H9 (cell line): ENCODE measurements around the gene KIAA2012. TPM values are rescaled to one million over a fixed set of nuclear protein-coding genes. Genes with fewer than 3 reads are reported as not detected.

ENCODE experiments used
- DNase-seq: peaks from one replicate; pipeline ENCODE4 v3.0.0-alpha.2; 2017
- H2AFZ ChIP-seq: one replicate; pipeline ENCODE4 v1.6.1; 2013; ENCODE audit warnings: mild to moderate bottlenecking, low read length, control low read depth, moderate library complexity
- H2AK5ac ChIP-seq: 2 replicates; pipeline ENCODE4 v1.6.1; 2013; ENCODE audit warnings: low read length, control low read depth, mixed read lengths; ENCODE audit not compliant: insufficient read length
- H2BK120ac ChIP-seq: one replicate; pipeline ENCODE4 v1.6.1; 2013; ENCODE audit warnings: low read depth, mild to moderate bottlenecking, low read length, control low read depth, inconsistent platforms; ENCODE audit not compliant: poor library complexity, severe bottlenecking
- H2BK12ac ChIP-seq: 2 replicates; pipeline ENCODE4 v1.6.1; 2013; ENCODE audit warnings: low read length, control low read depth, mixed read lengths, low read depth; ENCODE audit not compliant: insufficient read length
- H2BK15ac ChIP-seq: 2 replicates; pipeline ENCODE4 v1.6.1; 2013; ENCODE audit warnings: low read depth, low read length, control low read depth
- H2BK20ac ChIP-seq: one replicate; pipeline ENCODE4 v1.6.1; 2013; ENCODE audit warnings: low read depth, mild to moderate bottlenecking, low read length, control low read depth, inconsistent platforms; ENCODE audit not compliant: poor library complexity, severe bottlenecking
- H2BK5ac ChIP-seq: 2 replicates; pipeline ENCODE4 v1.6.1; 2013; ENCODE audit warnings: low read length, control low read depth, mixed read lengths; ENCODE audit not compliant: insufficient read length
- H3K14ac ChIP-seq: 2 replicates; pipeline ENCODE4 v1.6.1; 2013; ENCODE audit warnings: low read length, control low read depth; ENCODE audit not compliant: insufficient read depth
- H3K18ac ChIP-seq: 2 replicates; pipeline ENCODE4 v1.6.1; 2013; ENCODE audit warnings: low read depth, mild to moderate bottlenecking, mixed read lengths, low read length, control low read depth; ENCODE audit not compliant: insufficient read length
- H3K23ac ChIP-seq: 2 replicates; pipeline ENCODE4 v1.6.1; 2013; ENCODE audit warnings: low read length, control low read depth, mixed read lengths, low read depth; ENCODE audit not compliant: insufficient read length
- H3K23me2 ChIP-seq: 2 replicates; pipeline ENCODE4 v1.6.1; 2013; ENCODE audit warnings: low read depth, mild to moderate bottlenecking, mixed read lengths, low read length, control low read depth; ENCODE audit not compliant: insufficient read length, poor library complexity, severe bottlenecking
- H3K27ac ChIP-seq: 2 replicates; pipeline ENCODE4 v1.5.1; 2013; ENCODE audit warnings: low read length, control low read depth, mixed read lengths, low read depth; ENCODE audit not compliant: insufficient read length
- H3K27me3 ChIP-seq: 2 replicates; pipeline ENCODE4 v1.6.1; 2013; ENCODE audit warnings: low read length, control low read depth, inconsistent platforms; ENCODE audit not compliant: insufficient read depth
- H3K4ac ChIP-seq: 2 replicates; pipeline ENCODE4 v1.6.1; 2013; ENCODE audit warnings: low read depth, mild to moderate bottlenecking, control low read depth, inconsistent platforms, low read length, moderate library complexity
- H3K4me1 ChIP-seq: 2 replicates; pipeline ENCODE4 v1.6.1; 2013; ENCODE audit warnings: low read length, control low read depth, inconsistent platforms; ENCODE audit not compliant: insufficient read depth
- H3K4me2 ChIP-seq: 2 replicates; pipeline ENCODE4 v1.6.1; 2013; ENCODE audit warnings: low read length, control low read depth, mixed read lengths; ENCODE audit not compliant: insufficient read length, insufficient read depth
- H3K56ac ChIP-seq: 2 replicates; pipeline ENCODE4 v1.6.1; 2013; ENCODE audit warnings: low read depth, mild to moderate bottlenecking, mixed read lengths, low read length, control low read depth; ENCODE audit not compliant: insufficient read length
- H3K79me1 ChIP-seq: 2 replicates; pipeline ENCODE4 v1.6.1; 2013; ENCODE audit warnings: low read depth, mild to moderate bottlenecking, moderate library complexity, low read length, control low read depth, inconsistent platforms; ENCODE audit not compliant: insufficient read depth, poor library complexity, severe bottlenecking
- H3K79me2 ChIP-seq: 2 replicates; pipeline ENCODE4 v1.6.1; 2013; ENCODE audit warnings: low read length, control low read depth, inconsistent platforms; ENCODE audit not compliant: insufficient read depth
- H3K9ac ChIP-seq: 2 replicates; pipeline ENCODE4 v1.6.1; 2013; ENCODE audit warnings: low read length, control low read depth, mixed read lengths; ENCODE audit not compliant: insufficient read length; ENCODE audit errors: extremely low read depth
- H3K9me3 ChIP-seq: one replicate; pipeline ENCODE4 v1.6.1; 2013; ENCODE audit warnings: low read depth, low read length, inconsistent platforms; ENCODE audit not compliant: control insufficient read depth
- H3T11ph ChIP-seq: one replicate; pipeline ENCODE4 v1.6.1; 2013; ENCODE audit warnings: mild to moderate bottlenecking, low read length, control low read depth, inconsistent platforms
- H4K20me1 ChIP-seq: one replicate; pipeline ENCODE4 v1.6.1; 2013; ENCODE audit not compliant: control insufficient read depth, insufficient read length, insufficient read depth
- H4K5ac ChIP-seq: 2 replicates; pipeline ENCODE4 v1.6.1; 2013; ENCODE audit warnings: low read depth, mild to moderate bottlenecking, mixed read lengths, low read length, control low read depth; ENCODE audit not compliant: insufficient read length
- H4K8ac ChIP-seq: replicated peaks from 2 replicates; pipeline ENCODE4 v1.6.1; 2013; ENCODE audit warnings: low read length, control low read depth, mixed read lengths, low read depth; ENCODE audit not compliant: insufficient read length
- H4K91ac ChIP-seq: 2 replicates; pipeline ENCODE4 v1.6.1; 2013; ENCODE audit warnings: low read depth, mild to moderate bottlenecking, moderate library complexity, mixed read lengths, low read length, control low read depth; ENCODE audit not compliant: insufficient read length
- H3K27ac Mint-ChIP-seq, 3 experiments: 2 replicates in 2 of 3; 3 replicates in 1 of 3; pipeline ENCODE4 v1.8.0; 2020 to 2021; ENCODE audit warnings: mixed read lengths in 3 of 3, mild to moderate bottlenecking in 1 of 3, moderate library complexity in 1 of 3
- H3K27me3 Mint-ChIP-seq: 2 replicates; pipeline ENCODE4 v1.8.0; 2021; ENCODE audit warnings: low read depth, mild to moderate bottlenecking, moderate library complexity, mixed read lengths
- H3K36me3 Mint-ChIP-seq, 3 experiments: 2 replicates in 2 of 3; 3 replicates in 1 of 3; pipeline ENCODE4 v1.8.0; 2020 to 2021; ENCODE audit warnings: low read depth in 3 of 3, mixed read lengths in 3 of 3; ENCODE audit not compliant: insufficient read depth in 1 of 3
- H3K4me1 Mint-ChIP-seq, 2 experiments: 2 replicates each; pipeline ENCODE4 v1.8.0; 2020; ENCODE audit warnings: mixed read lengths in 2 of 2
- H3K4me3 Mint-ChIP-seq, 2 experiments: 2 replicates in 1 of 2; 3 replicates in 1 of 2; pipeline ENCODE4 v1.8.0; 2020 to 2021; ENCODE audit warnings: mild to moderate bottlenecking in 2 of 2, mixed read lengths in 2 of 2, moderate library complexity in 1 of 2
- H3K9me3 Mint-ChIP-seq, 2 experiments: 2 replicates in 1 of 2; 3 replicates in 1 of 2; pipeline ENCODE4 v1.8.0; 2020; ENCODE audit warnings: mild to moderate bottlenecking in 2 of 2, mixed read lengths in 2 of 2, moderate library complexity in 1 of 2
- CTCF ChIP-seq: fragments of 200-600 bp; sonication (generic); conservative IDR thresholded peaks from 3 replicates; pipeline ENCODE4 v1.8.0; 2021; ENCODE audit warnings: antibody characterized with exemption, mild to moderate bottlenecking
- WGBS: extraction: QIAGEN DNeasy Blood & Tissue Kit; methylation state at CpG from one replicate; pipeline ENCODE4 v1.1.7; 2013; ENCODE audit warnings: missing lambda C conversion rate, low lambda C conversion rate, mixed read lengths; ENCODE audit not compliant: insufficient read length; ENCODE audit errors: extremely low coverage; 5-methylcytosine and 5-hydroxymethylcytosine counted together
- total RNA-seq: library from RNA; stranded (reverse); gene quantifications from 2 replicates; pipeline ENCODE4 v1.2.1, GENCODE V29; 2021

Gene KIAA2012
- total RNA-seq, 1 experiment from 2014 or later: not detected

DNA sequence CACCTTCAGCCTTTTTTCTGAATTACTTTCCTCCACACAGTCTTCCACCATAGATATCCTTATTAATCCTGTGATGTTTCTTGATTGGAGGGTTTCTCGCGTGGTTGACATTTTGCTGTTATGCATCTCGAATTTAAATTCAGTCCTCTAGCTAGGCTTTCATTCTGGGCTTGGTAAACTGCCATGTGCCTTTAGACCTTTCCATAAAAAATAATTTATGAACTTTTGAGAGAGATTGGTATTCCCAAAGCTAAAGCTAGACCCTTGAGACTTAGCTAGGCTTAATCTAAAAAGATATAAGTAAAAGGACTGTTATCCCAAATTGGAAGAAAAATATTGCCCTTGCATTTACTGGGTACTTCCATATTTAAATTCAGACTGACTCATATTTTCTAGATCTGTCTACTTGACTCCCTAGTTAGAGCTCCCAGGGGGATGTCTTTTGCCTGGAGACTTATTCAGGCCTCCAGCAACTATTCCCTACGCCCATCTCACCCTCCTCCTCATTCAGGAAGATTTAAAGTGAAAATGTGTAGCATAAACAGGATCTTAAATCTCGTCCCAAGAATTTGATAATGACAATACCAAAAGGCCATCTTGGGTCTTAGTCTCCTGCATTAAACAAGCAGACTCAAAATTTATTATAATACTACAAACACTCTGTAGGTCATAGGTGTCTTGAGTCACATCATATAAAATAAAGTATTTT lies 60.3 kb downstream of the KIAA2012 start:
- no peak overlapping the region for H2BK12ac ChIP-seq
- H3K79me1 ChIP-seq: no peaks in the 10 kb centered on the region
- no peak overlapping the region for H3K4ac ChIP-seq
- no peak overlapping the region for H2AK5ac ChIP-seq
- H4K20me1 ChIP-seq: no peaks in the 10 kb centered on the region
- no peaks in the 10 kb centered on the region for H3K9me3 Mint-ChIP-seq
- H2AFZ ChIP-seq: no peak overlapping the region
- no peak for DNase-seq
- no peak overlapping the region for H3K4me3 Mint-ChIP-seq
- no peak overlapping the region for H3T11ph ChIP-seq
- no CpG with 5 or more reads among the region's 5 CpGs for WGBS
- H3K27ac ChIP-seq: no peak overlapping the region
- H2BK120ac ChIP-seq: no peak overlapping the region
- H3K9me3 ChIP-seq: no peaks in the 10 kb centered on the region
- H3K56ac ChIP-seq: no peak overlapping the region
- H4K5ac ChIP-seq: no peak overlapping the region
- peaks cover 2% of the 10 kb centered on the region in 2 experiments; a peak in 1 of 4 replicates for H3K4me1 Mint-ChIP-seq
- H3K36me3 Mint-ChIP-seq: no peaks in the 10 kb centered on the region
- H2BK15ac ChIP-seq: no peak overlapping the region
- TF ChIP-seq CTCF: no peak
- H3K4me1 ChIP-seq: no peaks in the 10 kb centered on the region
- no peak overlapping the region for H4K8ac ChIP-seq
- no peak overlapping the region for H3K14ac ChIP-seq
- no peak overlapping the region for H2BK5ac ChIP-seq
- H3K23ac ChIP-seq: no peak overlapping the region
- H2BK20ac ChIP-seq: no peak overlapping the region
- no peaks in the 10 kb centered on the region for H3K23me2 ChIP-seq
- H3K9ac ChIP-seq: no peak overlapping the region
- H3K27me3 ChIP-seq: no peaks in the 10 kb centered on the region
- no peaks in the 10 kb centered on the region for H3K79me2 ChIP-seq
- no peak overlapping the region for H3K18ac ChIP-seq
- no peak overlapping the region for H3K4me2 ChIP-seq
- H3K27me3 Mint-ChIP-seq: no peaks in the 10 kb centered on the region
- H3K27ac Mint-ChIP-seq: no peak overlapping the region
- no peak overlapping the region for H4K91ac ChIP-seq
